B cell (primary cell): ENCODE data around the gene KLF16. TPM values are rescaled to one million over a fixed set of nuclear protein-coding genes. Genes with fewer than 3 reads are reported as not detected.
A peak's percentile ranks its signal among the peaks of the same experiment; 100 is the strongest.

Source experiments
- ATAC-seq: fragments of 200-7000 bp; cut with Tn5 transposase; one replicate; pipeline ENCODE4 v1.10.0; 2021; ENCODE audit warnings: low read depth, mild to moderate bottlenecking, moderate number of reproducible peaks, moderate library complexity
- CTCF ChIA-PET: fragments of 350-600 bp; sonication (Branson Sonifier 250); formaldehyde crosslinking; loops from one replicate; lab custom pipeline; 2021; ENCODE audit warnings: antibody characterized with exemption, inconsistent platforms; lab: Charles Lee
- POLR2A ChIA-PET: fragments of 350-600 bp; sonication (Branson Sonifier 250); formaldehyde crosslinking; loops from one replicate; lab custom pipeline; 2021; ENCODE audit warnings: antibody characterized with exemption; lab: Charles Lee
- DNase-seq: peaks from one replicate; pipeline ENCODE4 v3.0.0; 2013
- H2AFZ ChIP-seq: 2 replicates; pipeline ENCODE4 v1.6.1; 2012; ENCODE audit warnings: mild to moderate bottlenecking, low read depth, low read length; ENCODE audit not compliant: insufficient read depth, poor library complexity, severe bottlenecking
- H3K27ac ChIP-seq, 2 donors: 1 replicate in 1 of 2; 2 replicates in 1 of 2; pipeline ENCODE4 v1.5.1; 2012 to 2013; ENCODE audit warnings: low read length in 2 of 2, mild to moderate bottlenecking in 2 of 2, moderate library complexity in 1 of 2
- H3K27me3 ChIP-seq, 4 experiments: fragments of 200-600 bp in 1 of 4; sonication (generic) in 1 of 4; replicated peaks in 1 of 4; 1 replicate in 2 of 4; 2 replicates in 2 of 4; pipeline versions ENCODE4 v1.6.1 to v1.7.0; 2013 to 2016; ENCODE audit warnings: low read length in 3 of 4, mild to moderate bottlenecking in 2 of 4, mixed read lengths in 1 of 4, moderate library complexity in 1 of 4; ENCODE audit not compliant: insufficient read depth in 4 of 4, control insufficient read depth in 3 of 4; ENCODE audit errors: control extremely low read depth in 1 of 4
- H3K36me3 ChIP-seq, 2 experiments: replicated peaks in 1 of 2; 1 replicate in 1 of 2; 2 replicates in 1 of 2; pipeline versions ENCODE4 v1.6.1 to v1.7.1; 2013; ENCODE audit warnings: low read length in 1 of 2; ENCODE audit not compliant: insufficient read depth in 2 of 2, control insufficient read depth in 1 of 2; ENCODE audit errors: control extremely low read depth in 1 of 2, extremely low read depth in 1 of 2
- H3K4me1 ChIP-seq, 2 donors: fragments of 200-600 bp in 1 of 2; sonication (generic) in 1 of 2; 1 replicate in 1 of 2; 2 replicates in 1 of 2; pipeline versions ENCODE4 v1.5.1 to v1.6.1; 2013 to 2017; ENCODE audit warnings: low read length in 2 of 2; ENCODE audit not compliant: control insufficient read depth in 2 of 2, insufficient read depth in 2 of 2
- H3K4me2 ChIP-seq: replicated peaks from 2 replicates; pipeline ENCODE3; 2012; ENCODE audit warnings: mild to moderate bottlenecking, low read depth, low read length; ENCODE audit not compliant: poor library complexity, severe bottlenecking
- H3K4me3 ChIP-seq, 5 experiments: fragments of 200-600 bp in 1 of 5; sonication (generic) in 1 of 5; 1 replicate in 3 of 5; 2 replicates in 2 of 5; pipeline versions ENCODE4 v1.5.1 to v1.7.0; 2011 to 2016; ENCODE audit warnings: low read length in 4 of 5, mild to moderate bottlenecking in 4 of 5, low read depth in 2 of 5, control low read depth in 1 of 5, moderate library complexity in 1 of 5; ENCODE audit not compliant: insufficient read depth in 1 of 5; ENCODE audit errors: control extremely low read depth in 1 of 5, extremely low read depth in 1 of 5
- H3K79me2 ChIP-seq: fragments of 200-600 bp; sonication (generic); one replicate; pipeline ENCODE4 v1.6.0; 2016; ENCODE audit warnings: low read length; ENCODE audit not compliant: control insufficient read depth, insufficient read depth
- H3K9ac ChIP-seq: fragments of 200-600 bp; sonication (generic); 2 replicates; pipeline ENCODE4 v1.6.1; 2017; ENCODE audit warnings: mild to moderate bottlenecking, low read length, moderate library complexity
- H3K9me3 ChIP-seq, 3 donors: one replicate each; pipeline versions ENCODE4 v1.6.1 to v1.7.1; 2013; ENCODE audit warnings: low read length in 2 of 3; ENCODE audit not compliant: control insufficient read depth in 2 of 3, insufficient read depth in 1 of 3; ENCODE audit errors: control extremely low read depth in 1 of 3
- H4K20me1 ChIP-seq: 2 replicates; pipeline ENCODE4 v1.6.0; 2012; ENCODE audit warnings: mild to moderate bottlenecking, low read length; ENCODE audit not compliant: insufficient read depth, control insufficient read depth, poor library complexity, severe bottlenecking
- H3K27ac Mint-ChIP-seq: one replicate; pipeline ENCODE4 v1.8.0; 2021; ENCODE audit warnings: mixed read lengths
- H3K27me3 Mint-ChIP-seq: one replicate; pipeline ENCODE4 v1.8.0; 2021; ENCODE audit warnings: mixed read lengths
- H3K4me1 Mint-ChIP-seq: one replicate; pipeline ENCODE4 v1.8.0; 2021; ENCODE audit warnings: mixed read lengths
- H3K4me3 Mint-ChIP-seq: one replicate; pipeline ENCODE4 v1.8.0; 2021; ENCODE audit warnings: mixed read lengths
- H3K9me3 Mint-ChIP-seq: one replicate; pipeline ENCODE4 v1.8.0; 2022; ENCODE audit warnings: mixed read lengths; ENCODE audit not compliant: insufficient read depth
- EZH2 ChIP-seq: IDR thresholded peaks from 2 replicates; pipeline ENCODE4 v1.6.1; 2012; ENCODE audit warnings: borderline replicate concordance, low read depth, mild to moderate bottlenecking, moderate library complexity, low read length; ENCODE audit not compliant: insufficient read depth, poor library complexity, severe bottlenecking
- WGBS: methylation state at CpG from one replicate; pipeline ENCODE4 v1.1.5; 2013; ENCODE audit warnings: missing lambda C conversion rate; ENCODE audit not compliant: insufficient coverage; 5-methylcytosine and 5-hydroxymethylcytosine counted together
- intact Hi-C: fragments of 100-400 bp; cut with micrococcal nuclease; formaldehyde crosslinking; loops from one replicate; pipeline ENCODE4 v1.10.0; 2022
- polyA plus RNA-seq: library from polyadenylated mRNA; depleted of rRNA; stranded (reverse); fragments of >200 nt; gene quantifications from 2 replicates; pipeline ENCODE4 v1.2.3, GENCODE V29; 2012
- total RNA-seq, 2 donors: library from RNA; stranded (reverse); fragments of 120-200 nt in 1 of 2; gene quantifications; 1 replicate in 1 of 2; 2 replicates in 1 of 2; pipeline versions ENCODE4 v1.2.3 to v1.2.4, GENCODE V29; 2013 to 2022
- TF ChIP-seq, protein P1 (sequence below): fragments of 200-600 bp; IDR thresholded peaks from one replicate; pipeline ENCODE4 v1.8.0; 2022; ENCODE audit warnings: antibody characterized with exemption, mild to moderate bottlenecking

Gene KLF16
- total and polyA plus RNA-seq, 2 donors (not counting 1 experiment from before 2014, with no cell fraction given), result 29.7 to 49.0 TPM

- TF ChIP-seq, protein P1, sequence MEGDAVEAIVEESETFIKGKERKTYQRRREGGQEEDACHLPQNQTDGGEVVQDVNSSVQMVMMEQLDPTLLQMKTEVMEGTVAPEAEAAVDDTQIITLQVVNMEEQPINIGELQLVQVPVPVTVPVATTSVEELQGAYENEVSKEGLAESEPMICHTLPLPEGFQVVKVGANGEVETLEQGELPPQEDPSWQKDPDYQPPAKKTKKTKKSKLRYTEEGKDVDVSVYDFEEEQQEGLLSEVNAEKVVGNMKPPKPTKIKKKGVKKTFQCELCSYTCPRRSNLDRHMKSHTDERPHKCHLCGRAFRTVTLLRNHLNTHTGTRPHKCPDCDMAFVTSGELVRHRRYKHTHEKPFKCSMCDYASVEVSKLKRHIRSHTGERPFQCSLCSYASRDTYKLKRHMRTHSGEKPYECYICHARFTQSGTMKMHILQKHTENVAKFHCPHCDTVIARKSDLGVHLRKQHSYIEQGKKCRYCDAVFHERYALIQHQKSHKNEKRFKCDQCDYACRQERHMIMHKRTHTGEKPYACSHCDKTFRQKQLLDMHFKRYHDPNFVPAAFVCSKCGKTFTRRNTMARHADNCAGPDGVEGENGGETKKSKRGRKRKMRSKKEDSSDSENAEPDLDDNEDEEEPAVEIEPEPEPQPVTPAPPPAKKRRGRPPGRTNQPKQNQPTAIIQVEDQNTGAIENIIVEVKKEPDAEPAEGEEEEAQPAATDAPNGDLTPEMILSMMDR, result no peak
- TF ChIP-seq EZH2, result no peak
- H3K9me3 ChIP-seq, result no peaks in the 10 kb centered on the region
- ChIA-PET CTCF (interaction anchor here (4.9 kb wide), 1 partner anchor 13 kb away, joined by 57 read pairs; no protein-coding TSS in a partner anchor), POLR2A (interaction anchor here (0.7 kb wide), 1 partner anchor 265 kb away, joined by 3 read pairs; no protein-coding TSS in a partner anchor)
- peak overlapping the region; percentile 15 for H3K4me2 ChIP-seq
- peaks cover 98% of the 10 kb centered on the region for H4K20me1 ChIP-seq
- Mint-ChIP-seq H3K4me1 (peaks cover 48% of the 10 kb centered on the region), H3K27ac (peak overlapping the region; percentile 26), H3K27me3 (no peaks in the 10 kb centered on the region), H3K9me3 (no peaks in the 10 kb centered on the region), H3K4me3 (no peak overlapping the region)
- peaks cover 98% of the 10 kb centered on the region for H3K79me2 ChIP-seq
- peaks cover 0 to 12% of the 10 kb centered on the region in 2 experiments for H3K36me3 ChIP-seq
- no peak overlapping the region for H2AFZ ChIP-seq
- ATAC-seq (no peak), DNase-seq (no peak)
- H3K4me3 ChIP-seq, result no peak overlapping the region
- H3K4me1 ChIP-seq, result peaks cover 15 to 25% of the 10 kb centered on the region in 2 donors
- no peak overlapping the region for H3K9ac ChIP-seq
- H3K27ac ChIP-seq, result peak overlapping the region in 1 of 2 donors; percentile 33
- intact Hi-C loops, result no loop called here
- 77% methylated on average over 13 of the region's 25 CpGs for WGBS
- H3K27me3 ChIP-seq, result no peaks in the 10 kb centered on the region
Measured at GRCh38 chr19:1839658-1840540, 23.5 kb downstream of the KLF16 start.
